K562 (cell line): Measurements from ENCODE around the gene PACC1. TPM values are rescaled to one million over a fixed set of nuclear protein-coding genes. Genes with fewer than 3 reads are reported as not detected.
A peak's percentile ranks its signal among the peaks of the same experiment; 100 is the strongest.

Experiments used
- ATAC-seq: fragments of 200-7000 bp; cut with Tn5 transposase; 3 replicates; pipeline ENCODE4 v1.9.1; 2020; ENCODE audit warnings: moderate library complexity
- BruUV-seq: library from RNA; stranded (reverse); fragments of 400-500 nt; replicated peaks from 2 replicates; lab custom pipeline; 2021; lab: Mats Ljungman, UMichigan
- CTCF ChIA-PET: fragments of 300-600 bp; formaldehyde crosslinking; extraction: SDS; loops from one replicate; lab custom pipeline; 2021; ENCODE audit warnings: low intra/inter-chr PET ratio; lab: Yijun Ruan, JAX
- POLR2A ChIA-PET: fragments of 300-600, 350-650 bp; sonication (Branson Sonifier 250); formaldehyde crosslinking; extraction: SDS; loops from one replicate; lab custom pipeline; 2021; ENCODE audit warnings: antibody characterized with exemption, inconsistent platforms; lab: Yijun Ruan, JAX
- DNase-seq, 4 experiments: peaks; one replicate each; pipeline versions ENCODE4 v3.0.0 to v3.0.0-alpha.2; 2011 to 2018; ENCODE audit warnings: low spot score in 3 of 4, mixed read lengths in 3 of 4; ENCODE audit errors: extremely low read depth in 1 of 4
- FAIRE-seq: peaks from 2 replicates; lab custom pipeline; 2011; peaks lifted over from hg19 to GRCh38; lab: Jason Lieb, UNC
- H2AFZ ChIP-seq: 2 replicates; pipeline ENCODE4 v1.6.0; 2011; ENCODE audit warnings: low read depth, low read length, control low read depth, inconsistent platforms
- H3K27ac ChIP-seq: fragments of 200-600 bp; 3 replicates; pipeline ENCODE4 v1.8.0; 2011; ENCODE audit warnings: low read depth, mild to moderate bottlenecking, control low read depth, inconsistent platforms, low read length, moderate library complexity, mixed read lengths; ENCODE audit errors: extremely low read depth
- H3K27me3 ChIP-seq, 2 experiments: fragments of 300-600 bp in 1 of 2; 2 replicates in 1 of 2; 3 replicates in 1 of 2; pipeline versions ENCODE4 v1.6.0 to v1.8.0; 2011; ENCODE audit warnings: inconsistent platforms in 2 of 2, low read length in 2 of 2, mild to moderate bottlenecking in 1 of 2, mixed read lengths in 1 of 2, moderate library complexity in 1 of 2; ENCODE audit not compliant: control insufficient read depth in 2 of 2, insufficient read depth in 2 of 2
- H3K36me3 ChIP-seq: fragments of 300-600 bp; 3 replicates; pipeline ENCODE4 v1.8.0; 2011; ENCODE audit warnings: mild to moderate bottlenecking, low read length, inconsistent platforms; ENCODE audit not compliant: control insufficient read depth, insufficient read depth
- H3K4me1 ChIP-seq, 2 experiments: fragments of 200-600 bp in 1 of 2; replicated peaks in 1 of 2; 2 replicates in 1 of 2; 3 replicates in 1 of 2; pipeline versions ENCODE4 v1.5.1 to v1.8.0; 2011; ENCODE audit warnings: inconsistent platforms in 2 of 2, low read length in 2 of 2, mild to moderate bottlenecking in 1 of 2, mixed read lengths in 1 of 2, moderate library complexity in 1 of 2; ENCODE audit not compliant: control insufficient read depth in 2 of 2, insufficient read depth in 2 of 2
- H3K4me2 ChIP-seq: 2 replicates; pipeline ENCODE4 v1.6.1; 2011; ENCODE audit warnings: low read length, control low read depth, inconsistent platforms, mixed read lengths; ENCODE audit not compliant: insufficient read depth
- H3K4me3 ChIP-seq: fragments of 200-600 bp; sonication (generic), shearing (Covaris generic); 2 replicates; pipeline ENCODE4 v1.5.1; 2016; ENCODE audit warnings: control low read depth, inconsistent platforms
- H3K79me2 ChIP-seq: fragments of 200-600 bp; 3 replicates; pipeline ENCODE4 v1.8.0; 2011; ENCODE audit warnings: low read length, inconsistent platforms; ENCODE audit not compliant: control insufficient read depth, insufficient read depth
- H3K9ac ChIP-seq, 2 experiments: 2 replicates each; pipeline versions ENCODE4 v1.6.0 to v1.6.1; 2011; ENCODE audit warnings: low read depth in 2 of 2, low read length in 2 of 2, control low read depth in 1 of 2, inconsistent platforms in 1 of 2, mild to moderate bottlenecking in 1 of 2, mixed read lengths in 1 of 2; ENCODE audit not compliant: insufficient read depth in 1 of 2
- H3K9me1 ChIP-seq: one replicate; pipeline ENCODE4 v1.6.0; 2011; ENCODE audit warnings: inconsistent platforms, mild to moderate bottlenecking, low read length, moderate library complexity; ENCODE audit not compliant: control insufficient read depth, insufficient read depth
- H3K9me3 ChIP-seq: replicated peaks from 2 replicates; pipeline ENCODE4 v1.5.1; 2011; ENCODE audit warnings: low read depth, low read length, inconsistent platforms; ENCODE audit not compliant: control insufficient read depth, insufficient read depth
- H4K20me1 ChIP-seq: replicated peaks from 2 replicates; pipeline ENCODE4 v1.6.1; 2011; ENCODE audit warnings: low read length, inconsistent platforms, mixed read lengths; ENCODE audit not compliant: control insufficient read depth, insufficient read depth
- DACH1 ChIP-seq: fragments of 450-650 bp; IDR thresholded peaks from 2 replicates; pipeline ENCODE4 v1.6.1; 2018; ENCODE audit not compliant: partially characterized antibody
- EHMT2 ChIP-seq: fragments of 450-650 bp; IDR thresholded peaks from 2 replicates; pipeline ENCODE4 v1.6.1; 2018; ENCODE audit warnings: antibody characterized with exemption
- HOMEZ ChIP-seq: fragments of 250-450 bp; sonication (Bioruptor Pico); IDR thresholded peaks from 2 replicates; pipeline ENCODE4 v1.4.0; 2020; ENCODE audit warnings: mild to moderate bottlenecking, moderate library complexity
- POLR2AphosphoS2 ChIP-seq: IDR thresholded peaks from 2 replicates; pipeline ENCODE4 v1.6.1; 2012; ENCODE audit warnings: low read length, improper control_type of control experiment
- STAT5A ChIP-seq: IDR thresholded peaks from 2 replicates; pipeline ENCODE4 v1.6.1; 2012; ENCODE audit warnings: low read length, inconsistent platforms, borderline replicate concordance
- TRIM24 ChIP-seq, 2 experiments: fragments of 450-650 bp; IDR thresholded peaks; 2 replicates each; pipeline ENCODE4 v1.6.1; 2016
- ZNF316 ChIP-seq: fragments of 450-650 bp; IDR thresholded peaks from 2 replicates; pipeline ENCODE4 v1.6.1; 2016
- WGBS: fragments of 100-300 bp; shearing (Covaris generic); methylation state at CpG from one replicate; pipeline ENCODE4 v1.1.6; 2016; ENCODE audit warnings: low coverage, mixed read lengths; ENCODE audit not compliant: insufficient coverage; ENCODE audit errors: missing lambda C conversion rate; 5-methylcytosine and 5-hydroxymethylcytosine counted together
- in situ Hi-C: fragments of 300-500 bp; cut with MboI; formaldehyde crosslinking; loops from 4 replicates; pipeline ENCODE4 v1.15.0; 2018; ENCODE audit warnings: inconsistent platforms, mixed read lengths
- intact Hi-C: fragments of 100-400 bp; cut with micrococcal nuclease; formaldehyde crosslinking; loops from 2 replicates; pipeline ENCODE4 v1.14.2; 2022
- polyA plus RNA-seq, 8 experiments: library from polyadenylated mRNA; depleted of rRNA in 4 of 8; stranded (reverse) in 5 of 8; unstranded in 3 of 8; fragments of >200 nt; fragmentation: Nextera tagmentation in 2 of 8; fragmentation: Illumina TruSeq in 1 of 8; extraction: Ambion mirVana in 2 of 8; extraction: Trizol in 1 of 8; gene quantifications; 2 replicates each; pipeline versions ENCODE4 v1.2.1 to v1.2.3, GENCODE V29; 2011 to 2014; ENCODE audit warnings: inconsistent platforms in 1 of 8, missing spikeins in 1 of 8
- total RNA-seq, 7 experiments: library from RNA; depleted of rRNA in 6 of 7; stranded (reverse); fragments of >200 nt in 6 of 7; fragmentation: Illumina TruSeq in 2 of 7; extraction: Trizol in 2 of 7; gene quantifications; 2 replicates each; pipeline versions ENCODE4 v1.2.1 to v1.2.3, GENCODE V29; 2011 to 2021; ENCODE audit warnings: low replicate concordance in 1 of 7
- TF ChIP-seq, protein P1 (sequence below): fragments of 250-450 bp; sonication (Bioruptor Pico); IDR thresholded peaks from 2 replicates; pipeline ENCODE4 v1.8.0; 2022; ENCODE audit warnings: moderate library complexity, mild to moderate bottlenecking, inconsistent platforms

The PACC1 gene
- total and polyA plus RNA-seq, 9 of the 15 experiments (the other 6 are each of a cell fraction or from before 2014, with no cell fraction given): 7.1 to 19.3 (median 14.9) TPM

GRCh38 chr1:212412374-212412773 is 2.3 kb downstream of the PACC1 start:
- intact Hi-C loops: no loop called here
- no peak for FAIRE-seq
- in situ Hi-C loops: no loop called here
- H3K27me3 ChIP-seq: no peaks in the 10 kb centered on the region
- H3K36me3 ChIP-seq: peaks cover 46% of the 10 kb centered on the region; the same call in 2 of the 3 replicates
- 88% methylated on average over 3 of the region's 3 CpGs for WGBS
- CTCF ChIA-PET: no interaction called here
- H3K4me1 ChIP-seq: peaks cover 23 to 26% of the 10 kb centered on the region in 2 experiments
- DNase-seq: no peak
- peaks cover 9% of the 10 kb centered on the region for H4K20me1 ChIP-seq
- no peaks in the 10 kb centered on the region for H3K9me3 ChIP-seq
- H3K9ac ChIP-seq: peak overlapping the region in 1 of 2 experiments; percentile 56; a peak in 1 of 4 replicates
- H3K4me3 ChIP-seq: no peak overlapping the region
- no peak for ATAC-seq
- no TSS peak for BruUV-seq
- H2AFZ ChIP-seq: no peak overlapping the region
- TF ChIP-seq ZNF316 (peak; percentile 10; the same call in 1 of the 2 replicates), STAT5A (no peak)
- TF ChIP-seq, all 486 proteins: peak for 1
- Histone ChIP-seq H3K9me1 (no peaks in the 10 kb centered on the region), H3K4me2 (no peak overlapping the region), H3K79me2 (peaks cover 14% of the 10 kb centered on the region), H3K27ac (no peak overlapping the region)
- POLR2A ChIA-PET: interaction anchor here (0.6 kb wide), 1 partner anchor 673 kb away, joined by 3 read pairs; no protein-coding TSS in a partner anchor

DNA sequence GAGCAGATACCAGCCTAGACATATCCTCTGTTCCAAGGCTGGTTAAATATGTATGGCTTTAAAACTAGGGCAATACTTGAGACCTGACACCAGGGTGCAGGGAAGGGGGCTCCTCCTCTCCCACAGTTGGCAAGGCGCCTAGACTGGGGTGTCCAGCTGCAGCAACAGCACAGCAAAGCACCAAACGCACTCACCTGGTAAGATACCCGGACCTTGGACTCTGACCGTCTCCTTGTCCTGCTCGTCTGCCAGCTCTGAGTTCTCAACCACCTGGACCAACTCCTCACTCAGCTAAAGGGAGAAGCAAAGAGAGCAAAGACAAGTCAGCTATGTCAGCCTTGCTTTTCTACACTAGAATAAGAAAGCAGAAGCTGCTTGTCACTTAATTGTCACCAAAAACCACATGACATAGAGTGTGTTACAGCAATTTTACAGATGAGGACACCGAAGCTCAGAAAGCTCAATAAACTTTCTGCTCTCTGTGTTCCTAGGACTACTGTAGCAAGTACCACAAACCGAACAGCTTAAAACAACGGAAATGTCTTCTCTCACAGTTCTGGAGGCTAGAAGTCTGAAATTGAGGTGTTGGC is 4.4 kb downstream of the PACC1 start:
- 89% methylated on average over 8 of the region's 8 CpGs for WGBS
- ATAC-seq (no peak), DNase-seq (no peak), FAIRE-seq (no peak)
- CTCF ChIA-PET: no interaction called here
- Histone ChIP-seq H3K36me3 (peaks cover 65% of the 10 kb centered on the region), H4K20me1 (peaks cover 9% of the 10 kb centered on the region), H3K9me3 (no peaks in the 10 kb centered on the region), H3K79me2 (peaks cover 14% of the 10 kb centered on the region), H3K9ac (no peak overlapping the region), H3K4me3 (no peak overlapping the region), H3K27me3 (no peaks in the 10 kb centered on the region), H3K27ac (no peak overlapping the region), H3K4me2 (no peak overlapping the region), H3K4me1 (peaks cover 13 to 18% of the 10 kb centered on the region in 2 experiments), H2AFZ (no peak overlapping the region), H3K9me1 (no peaks in the 10 kb centered on the region)
- POLR2A ChIA-PET: interaction anchor here (0.6 kb wide), 1 partner anchor 505 kb away, joined by 3 read pairs; no protein-coding TSS in a partner anchor
- in situ Hi-C loops (no loop called here), intact Hi-C loops (no loop called here)
- no TSS peak for BruUV-seq
- TF ChIP-seq HOMEZ (CRISPR knock-in tag): no peak
- TF ChIP-seq DACH1: no peak
- no peak for TF ChIP-seq POLR2AphosphoS2
- no peak for TF ChIP-seq EHMT2
- TF ChIP-seq, protein P1, sequence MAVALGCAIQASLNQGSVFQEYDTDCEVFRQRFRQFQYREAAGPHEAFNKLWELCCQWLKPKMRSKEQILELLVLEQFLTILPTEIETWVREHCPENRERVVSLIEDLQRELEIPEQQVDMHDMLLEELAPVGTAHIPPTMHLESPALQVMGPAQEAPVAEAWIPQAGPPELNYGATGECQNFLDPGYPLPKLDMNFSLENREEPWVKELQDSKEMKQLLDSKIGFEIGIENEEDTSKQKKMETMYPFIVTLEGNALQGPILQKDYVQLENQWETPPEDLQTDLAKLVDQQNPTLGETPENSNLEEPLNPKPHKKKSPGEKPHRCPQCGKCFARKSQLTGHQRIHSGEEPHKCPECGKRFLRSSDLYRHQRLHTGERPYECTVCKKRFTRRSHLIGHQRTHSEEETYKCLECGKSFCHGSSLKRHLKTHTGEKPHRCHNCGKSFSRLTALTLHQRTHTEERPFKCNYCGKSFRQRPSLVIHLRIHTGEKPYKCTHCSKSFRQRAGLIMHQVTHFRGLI (CRISPR knock-in tag): no peak
- no peak for TF ChIP-seq TRIM24 (IDR thresholded peaks at IDR 0.05)
